ENCODE results near the gene TMC6.
"Not testable (repeated sequence)": the region's sequence is repeated elsewhere in the genome, so short reads cannot be mapped to it uniquely, and the experiment has no call there.

The TMC6 gene

GRCh38 chr17:78154903-78155811, 26.6 kb upstream of the TMC6 start:
- no peak for DNase-seq

DNA sequence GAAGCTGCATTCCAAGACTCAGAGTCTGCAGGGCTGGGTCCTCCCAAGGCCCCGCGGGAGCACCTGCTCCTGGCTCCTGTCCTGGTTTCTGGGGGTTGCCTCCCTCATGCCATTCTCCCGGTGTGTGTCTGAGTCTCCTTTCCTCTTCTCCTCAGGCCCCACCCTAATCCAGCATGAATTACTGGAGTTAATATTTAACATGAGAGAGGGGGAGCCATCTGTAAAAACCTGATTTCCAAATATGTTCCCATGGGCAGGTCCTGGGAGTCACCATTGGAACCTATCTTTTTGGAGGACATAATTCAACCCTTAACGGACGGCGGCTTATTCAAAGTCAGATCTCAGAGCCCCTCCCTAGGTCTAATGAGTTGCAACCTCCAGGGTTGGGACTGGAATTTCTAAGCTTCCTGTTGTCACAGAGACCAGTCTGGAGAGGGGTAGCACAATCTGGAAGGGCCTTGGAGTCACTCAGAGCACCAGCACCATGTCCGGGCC, 23.0 kb upstream of the TMC6 start:
- no peak for DNase-seq

GRCh38 chr17:78148286-78149016, 19.9 kb upstream of the TMC6 start:
- no peak for DNase-seq

DNA sequence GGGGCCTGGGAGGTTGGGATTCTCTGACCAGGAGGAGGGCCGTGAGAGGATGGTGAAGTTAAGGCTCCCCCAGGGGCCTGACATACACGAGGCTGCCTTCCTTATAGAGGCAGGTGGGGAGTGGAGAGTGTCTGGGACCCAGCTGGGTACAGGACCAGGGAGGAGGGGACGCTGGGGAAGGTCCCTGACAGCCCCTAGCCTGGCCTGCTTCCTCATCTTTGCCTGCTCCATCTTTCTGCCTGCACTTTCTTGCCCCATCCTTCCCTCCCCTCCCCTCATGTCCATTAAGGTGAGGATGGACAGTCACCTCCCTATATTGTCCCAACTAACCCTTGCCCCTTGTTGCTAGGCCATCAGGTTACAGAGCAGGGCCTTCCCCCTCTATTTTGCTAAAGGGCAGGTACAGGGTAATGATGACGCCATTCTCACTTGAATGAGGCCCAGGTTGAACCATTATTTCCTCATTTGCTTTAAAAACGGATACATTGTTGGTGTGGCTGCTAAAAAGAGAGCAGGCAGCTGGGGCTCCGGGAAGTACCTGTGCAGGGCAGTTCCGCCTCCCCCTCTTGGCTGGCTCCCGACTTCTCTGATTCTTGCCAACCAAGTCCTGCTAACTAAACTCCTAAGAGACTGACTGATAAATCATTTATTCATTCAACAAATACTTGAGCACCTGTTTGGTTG, 18.9 kb upstream of the TMC6 start:
- DNase-seq, result no peak

GRCh38 chr17:78146881-78147280, 18.3 kb upstream of the TMC6 start:
- no peak for DNase-seq

GRCh38 chr17:78146471-78146869, 17.9 kb upstream of the TMC6 start:
- no peak for DNase-seq

DNA sequence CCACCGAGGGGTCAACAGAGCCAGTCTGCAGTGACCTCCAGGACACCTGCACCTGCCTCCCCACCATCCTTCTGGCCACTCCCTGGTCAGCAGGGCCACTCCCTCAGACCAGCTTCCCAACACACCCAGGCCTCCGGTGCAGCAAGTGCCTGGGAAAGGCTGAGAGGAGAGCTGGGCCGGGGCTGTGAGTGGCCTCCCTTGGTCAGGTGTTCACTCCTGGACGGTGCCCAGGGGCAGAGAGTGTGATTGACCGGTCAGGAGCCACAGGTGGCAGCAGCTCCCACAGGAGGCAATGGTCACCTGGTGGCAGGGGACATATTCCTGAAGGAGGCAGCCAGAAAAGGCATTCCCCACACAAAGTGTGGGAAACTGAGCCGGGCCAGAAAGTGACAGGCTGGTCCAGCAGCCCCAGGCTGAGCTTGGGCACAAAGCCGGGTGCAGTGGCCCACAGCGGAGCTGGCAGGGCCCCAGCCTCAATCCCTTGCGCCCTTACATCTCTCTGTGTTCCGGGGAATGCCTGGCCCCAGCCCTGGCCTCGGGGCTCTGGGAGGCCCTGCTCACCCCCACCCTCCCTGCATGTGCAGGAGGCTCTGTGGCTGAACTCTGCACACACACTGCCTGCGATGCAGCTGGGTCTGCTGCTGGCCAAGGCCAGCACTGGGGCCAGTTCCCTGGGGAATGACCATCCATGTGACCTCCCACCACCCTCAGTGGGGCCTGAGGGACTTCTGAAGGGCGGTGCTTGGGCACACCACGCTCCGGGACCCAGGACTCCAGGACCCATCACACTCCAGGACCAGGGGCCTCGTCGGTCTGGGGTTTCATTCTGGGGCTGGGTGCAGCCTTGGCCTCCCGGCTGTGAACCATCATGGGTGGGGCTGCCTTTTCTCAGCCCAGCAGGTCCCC, 16.4 kb upstream of the TMC6 start:
- no peak for DNase-seq

GRCh38 chr17:78144147-78144719, 15.7 kb upstream of the TMC6 start:
- DNase-seq, result no peak

- DNase-seq, result no peak
These were observed 14.9 kb upstream of the TMC6 start for GRCh38 chr17:78143214-78144146.

- no peak for DNase-seq
These were observed 13.7 kb upstream of the TMC6 start for GRCh38 chr17:78142119-78142861.

- DNase-seq, result no peak
These were observed 13.0 kb upstream of the TMC6 start for GRCh38 chr17:78141437-78142118.

DNA sequence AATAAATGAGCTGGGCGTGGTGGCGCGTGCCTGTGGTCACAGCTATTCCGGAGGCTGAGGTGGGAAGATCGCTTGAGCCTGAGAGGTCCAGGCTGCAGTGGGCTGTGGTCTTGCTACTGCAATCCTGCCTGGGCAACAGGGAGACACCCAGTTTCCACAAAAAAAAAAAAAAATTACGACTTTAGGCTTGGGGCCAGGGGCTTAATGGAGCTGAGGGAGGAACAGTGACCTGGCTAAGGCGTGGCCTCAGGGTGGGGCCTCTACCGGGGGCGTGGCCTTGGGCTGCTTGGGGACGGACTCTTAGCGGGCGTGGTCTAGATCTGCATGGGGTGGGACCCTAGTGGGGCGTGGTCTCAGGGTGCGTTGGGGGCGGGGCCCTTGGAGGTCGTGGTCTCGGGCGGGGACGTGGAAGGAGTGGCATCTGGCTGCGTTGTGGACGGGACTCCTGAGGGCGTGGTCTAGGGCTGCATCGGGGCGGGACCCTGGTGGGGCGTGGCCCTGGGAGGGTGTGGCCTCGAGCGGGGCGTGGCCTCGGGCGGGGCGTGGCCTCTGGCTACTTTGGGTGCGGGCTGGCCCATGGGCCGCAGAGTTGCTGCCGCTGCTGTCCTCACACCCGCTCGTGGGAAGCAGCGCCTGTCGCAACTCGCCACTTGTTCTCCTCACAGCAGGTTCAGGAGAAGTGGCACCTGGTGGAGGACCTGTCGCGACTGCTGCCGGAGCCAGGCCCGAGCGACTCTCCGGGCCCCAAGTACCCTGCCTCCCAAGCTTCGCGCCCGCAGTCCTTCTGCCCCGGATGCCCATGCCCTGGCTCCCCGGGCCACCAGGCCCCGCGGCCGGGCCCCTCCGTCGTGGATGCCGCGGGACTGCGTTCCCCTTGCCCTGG, 11.9 kb upstream of the TMC6 start:
- no peak for DNase-seq

DNA sequence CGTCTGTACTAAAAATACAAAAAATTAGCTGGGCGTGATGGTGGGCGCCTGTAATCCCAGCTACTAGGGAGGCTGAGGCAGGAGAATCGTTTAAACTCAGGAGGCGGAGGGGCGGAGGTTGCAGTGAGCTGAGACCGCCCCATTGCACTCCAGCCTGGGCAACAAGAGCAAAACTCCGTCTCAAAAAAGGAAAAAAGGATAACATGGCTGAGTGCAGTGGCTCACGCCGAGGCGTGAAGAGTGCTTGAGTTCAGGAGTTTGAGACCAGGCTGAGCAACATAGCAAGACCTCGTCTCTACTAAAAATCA, 11.3 kb upstream of the TMC6 start:
- not testable (repeated sequence) for DNase-seq

- DNase-seq, result no peak
These were observed 9.9 kb upstream of the TMC6 start for GRCh38 chr17:78138204-78139060.

GRCh38 chr17:78137392-78138203, 9.0 kb upstream of the TMC6 start:
- DNase-seq, result no peak

- no peak for DNase-seq
These were observed 7.4 kb upstream of the TMC6 start for GRCh38 chr17:78135858-78136500.
